ENCODE data around the gene FAM162A. TPM values are rescaled to one million over a fixed set of nuclear protein-coding genes. Genes with fewer than 3 reads are reported as not detected.

FAM162A gene
- total RNA-seq = 100 to 1,000 TPM; 113 to 179 TPM

GRCh38 chr3:122383771-122384697 lies at the start of gene FAM162A:
Gene FAM162A, plus strand, starts transcription at chr3:122384182. Its CDS starts 84 bp downstream, at chr3:122384266.
- Mint-ChIP-seq H3K27ac (peak within 1 kb of the TSS; percentile 99), H3K4me3 (peak within 1 kb of the TSS; percentile 95), H3K9me3 (no peaks in the 10 kb centered on the region), H3K4me1 (peaks cover 34% of the 10 kb centered on the region), H3K36me3 (ENCODE audit: low read depth) (peaks cover 78% of the 10 kb centered on the region), H3K27me3 (no peaks in the 10 kb centered on the region)
- ATAC-seq (replicated peaks) = peak; percentile 88

GRCh38 chr3:122342803-122343202 lies 41.2 kb upstream of the FAM162A start:
- Mint-ChIP-seq H3K27ac (no peak overlapping the region), H3K4me3 (no peak overlapping the region), H3K9me3 (no peaks in the 10 kb centered on the region), H3K27me3 (no peaks in the 10 kb centered on the region), H3K36me3 (ENCODE audit: low read depth) (no peaks in the 10 kb centered on the region), H3K4me1 (no peaks in the 10 kb centered on the region)
- no peak for ATAC-seq (replicated peaks)

GRCh38 chr3:122343654-122344053 lies 40.3 kb upstream of the FAM162A start:
- Mint-ChIP-seq H3K9me3 (no peaks in the 10 kb centered on the region), H3K27me3 (no peaks in the 10 kb centered on the region), H3K36me3 (ENCODE audit: low read depth) (no peaks in the 10 kb centered on the region), H3K4me3 (no peak overlapping the region), H3K4me1 (no peaks in the 10 kb centered on the region), H3K27ac (no peak overlapping the region)
- no peak for ATAC-seq (replicated peaks)

GRCh38 chr3:122349171-122349570 lies 34.8 kb upstream of the FAM162A start:
- H3K27me3 Mint-ChIP-seq = no peaks in the 10 kb centered on the region
- H3K9me3 Mint-ChIP-seq = no peaks in the 10 kb centered on the region
- H3K4me3 Mint-ChIP-seq = no peak overlapping the region
- H3K4me1 Mint-ChIP-seq = no peaks in the 10 kb centered on the region
- H3K27ac Mint-ChIP-seq = no peak overlapping the region
- ATAC-seq (replicated peaks) = no peak
- H3K36me3 Mint-ChIP-seq (ENCODE audit: low read depth) = no peaks in the 10 kb centered on the region

- peak; percentile 55 for ATAC-seq (replicated peaks)
- Mint-ChIP-seq H3K27me3 (no peaks in the 10 kb centered on the region), H3K9me3 (no peaks in the 10 kb centered on the region), H3K4me1 (no peaks in the 10 kb centered on the region), H3K27ac (no peak overlapping the region), H3K4me3 (no peak overlapping the region), H3K36me3 (ENCODE audit: low read depth) (no peaks in the 10 kb centered on the region)
Measured at GRCh38 chr3:122350814-122351418, 33.1 kb upstream of the FAM162A start.

- ATAC-seq (replicated peaks) = no peak
- no peak overlapping the region for H3K27ac Mint-ChIP-seq
- no peaks in the 10 kb centered on the region for H3K4me1 Mint-ChIP-seq
Measured at GRCh38 chr3:122351612-122352011, 32.4 kb upstream of the FAM162A start.

GRCh38 chr3:122353215-122353614 lies 30.8 kb upstream of the FAM162A start:
- Mint-ChIP-seq H3K27me3 (no peaks in the 10 kb centered on the region), H3K36me3 (ENCODE audit: low read depth) (peaks cover 14% of the 10 kb centered on the region), H3K9me3 (no peaks in the 10 kb centered on the region), H3K4me3 (no peak overlapping the region), H3K4me1 (no peaks in the 10 kb centered on the region), H3K27ac (no peak overlapping the region)
- ATAC-seq (replicated peaks) = no peak

More at GRCh38 chr3:122351612-122352011, 32.4 kb upstream of the FAM162A start:
- Mint-ChIP-seq H3K36me3 (ENCODE audit: low read depth) (no peaks in the 10 kb centered on the region), H3K27me3 (no peaks in the 10 kb centered on the region), H3K4me3 (no peak overlapping the region), H3K9me3 (no peaks in the 10 kb centered on the region)

- H3K27me3 Mint-ChIP-seq = no peaks in the 10 kb centered on the region
- H3K4me3 Mint-ChIP-seq = no peak overlapping the region
- peaks cover 21% of the 10 kb centered on the region for H3K36me3 Mint-ChIP-seq (ENCODE audit: low read depth)
- ATAC-seq (replicated peaks) = no peak
- H3K27ac Mint-ChIP-seq = no peak overlapping the region
- H3K4me1 Mint-ChIP-seq = no peaks in the 10 kb centered on the region
- H3K9me3 Mint-ChIP-seq = no peaks in the 10 kb centered on the region
Measured at GRCh38 chr3:122353893-122354401, 30.0 kb upstream of the FAM162A start.

- no peak for ATAC-seq (replicated peaks)
- Mint-ChIP-seq H3K27me3 (no peaks in the 10 kb centered on the region), H3K27ac (no peak overlapping the region), H3K36me3 (ENCODE audit: low read depth) (peaks cover 34% of the 10 kb centered on the region), H3K4me1 (no peaks in the 10 kb centered on the region), H3K9me3 (no peaks in the 10 kb centered on the region), H3K4me3 (no peak overlapping the region)
Measured at GRCh38 chr3:122355612-122356011, 28.4 kb upstream of the FAM162A start.

GRCh38 chr3:122356402-122356801 lies 27.6 kb upstream of the FAM162A start:
- no peaks in the 10 kb centered on the region for H3K9me3 Mint-ChIP-seq
- no peaks in the 10 kb centered on the region for H3K27me3 Mint-ChIP-seq
- peaks cover 37% of the 10 kb centered on the region for H3K36me3 Mint-ChIP-seq (ENCODE audit: low read depth)
- no peak overlapping the region for H3K27ac Mint-ChIP-seq
- ATAC-seq (replicated peaks) = no peak
- no peak overlapping the region for H3K4me3 Mint-ChIP-seq
- no peaks in the 10 kb centered on the region for H3K4me1 Mint-ChIP-seq

GRCh38 chr3:122357828-122358702 lies 25.9 kb upstream of the FAM162A start:
- no peak for ATAC-seq (replicated peaks)
- H3K36me3 Mint-ChIP-seq (ENCODE audit: low read depth) = peaks cover 54% of the 10 kb centered on the region
- no peak overlapping the region for H3K4me3 Mint-ChIP-seq
- H3K9me3 Mint-ChIP-seq = no peaks in the 10 kb centered on the region
- H3K27ac Mint-ChIP-seq = no peak overlapping the region
- H3K4me1 Mint-ChIP-seq = no peaks in the 10 kb centered on the region
- no peaks in the 10 kb centered on the region for H3K27me3 Mint-ChIP-seq

- Mint-ChIP-seq H3K4me1 (no peaks in the 10 kb centered on the region), H3K4me3 (no peak overlapping the region), H3K27ac (no peak overlapping the region), H3K9me3 (no peaks in the 10 kb centered on the region), H3K36me3 (ENCODE audit: low read depth) (peaks cover 60% of the 10 kb centered on the region), H3K27me3 (no peaks in the 10 kb centered on the region)
- no peak for ATAC-seq (replicated peaks)
Measured at GRCh38 chr3:122358703-122359032, 25.3 kb upstream of the FAM162A start.

GRCh38 chr3:122362026-122362425 lies 22.0 kb upstream of the FAM162A start:
- H3K27ac Mint-ChIP-seq = no peak overlapping the region

GRCh38 chr3:122364490-122364889 lies 19.5 kb upstream of the FAM162A start:
- Mint-ChIP-seq H3K9me3 (no peaks in the 10 kb centered on the region), H3K27me3 (no peaks in the 10 kb centered on the region), H3K27ac (peak overlapping the region; percentile 92), H3K4me3 (peak overlapping the region; percentile 59), H3K4me1 (peaks cover 17% of the 10 kb centered on the region), H3K36me3 (ENCODE audit: low read depth) (peaks cover 93% of the 10 kb centered on the region)
- peak; percentile 33 for ATAC-seq (replicated peaks)

More at GRCh38 chr3:122362026-122362425, 22.0 kb upstream of the FAM162A start:
- no peaks in the 10 kb centered on the region for H3K9me3 Mint-ChIP-seq
- peaks cover 91% of the 10 kb centered on the region for H3K36me3 Mint-ChIP-seq (ENCODE audit: low read depth)
- no peaks in the 10 kb centered on the region for H3K27me3 Mint-ChIP-seq
- ATAC-seq (replicated peaks) = no peak
- H3K4me1 Mint-ChIP-seq = peaks cover 11% of the 10 kb centered on the region
- H3K4me3 Mint-ChIP-seq = no peak overlapping the region

Data from activated T-helper 17 cell treated with anti-CD3 and anti-CD28 coated beads, Interleukin-2, amount 50 U/mL, for 72 hours (primary cell).